ENCODE data around the gene LMF2. TPM values are rescaled to one million over a fixed set of nuclear protein-coding genes. Genes with fewer than 3 reads are reported as not detected.

LMF2 gene
- total RNA-seq, 1 experiment from 2014 or later: 56.9 TPM

GRCh38 chr22:50475652-50476002 is 31.9 kb downstream of the LMF2 start:
- Histone ChIP-seq H3K9me3 (ENCODE audit: control insufficient read depth in 1 of 2, insufficient read depth in 1 of 2, low read depth in 1 of 2, low read length in 2 of 2) (no peaks in the 10 kb centered on the region), H3K79me2 (ENCODE audit: insufficient read depth, low read length) (peaks cover 40% of the 10 kb centered on the region), H3K9ac (ENCODE audit: low read length) (peak overlapping the region; percentile 67), H3K36me3 (ENCODE audit: control insufficient read depth in 1 of 2, insufficient read depth in 2 of 2, low read length in 2 of 2) (no peaks in the 10 kb centered on the region), H3K27ac (ENCODE audit: low read depth, low read length) (peak overlapping the region; percentile 56; the same call in 1 of the 2 replicates), H3K9me2 (ENCODE audit: insufficient read depth) (no peaks in the 10 kb centered on the region), H3K27me3 (ENCODE audit: insufficient read depth, low read length) (no peaks in the 10 kb centered on the region), H4K20me1 (ENCODE audit: insufficient read depth) (peaks cover 6% of the 10 kb centered on the region; the same call in 1 of the 2 replicates), H2AFZ (ENCODE audit: low read depth, low read length, poor library complexity, severe bottlenecking) (no peak overlapping the region), H3K4me1 (ENCODE audit: control insufficient read depth in 1 of 2, insufficient read depth in 2 of 2, low read length in 2 of 2) (peaks cover 20 to 40% of the 10 kb centered on the region in 2 experiments), H3K4me3 (replicated peaks in 1 of 2; ENCODE audit: low read depth in 1 of 2, low read length in 2 of 2) (peak overlapping the region; percentile 45 to 87), H3K4me2 (ENCODE audit: low read length) (peak overlapping the region; percentile 89)
- TF ChIP-seq EGR1 (IDR thresholded peaks at IDR 0.05; ENCODE audit: low read depth) (no peak), CBX3 (IDR thresholded peaks at IDR 0.05; ENCODE audit: low read depth) (no peak), ZNF274 (IDR thresholded peaks at IDR 0.05; ENCODE audit: low read depth, low read length) (no peak), JUND (IDR thresholded peaks at IDR 0.05) (no peak), SIN3A (IDR thresholded peaks at IDR 0.05; ENCODE audit: low read depth) (no peak), POLR2AphosphoS5 (IDR thresholded peaks at IDR 0.05; ENCODE audit: low read depth, low read length) (no peak)
- TF ChIP-seq, protein P1, sequence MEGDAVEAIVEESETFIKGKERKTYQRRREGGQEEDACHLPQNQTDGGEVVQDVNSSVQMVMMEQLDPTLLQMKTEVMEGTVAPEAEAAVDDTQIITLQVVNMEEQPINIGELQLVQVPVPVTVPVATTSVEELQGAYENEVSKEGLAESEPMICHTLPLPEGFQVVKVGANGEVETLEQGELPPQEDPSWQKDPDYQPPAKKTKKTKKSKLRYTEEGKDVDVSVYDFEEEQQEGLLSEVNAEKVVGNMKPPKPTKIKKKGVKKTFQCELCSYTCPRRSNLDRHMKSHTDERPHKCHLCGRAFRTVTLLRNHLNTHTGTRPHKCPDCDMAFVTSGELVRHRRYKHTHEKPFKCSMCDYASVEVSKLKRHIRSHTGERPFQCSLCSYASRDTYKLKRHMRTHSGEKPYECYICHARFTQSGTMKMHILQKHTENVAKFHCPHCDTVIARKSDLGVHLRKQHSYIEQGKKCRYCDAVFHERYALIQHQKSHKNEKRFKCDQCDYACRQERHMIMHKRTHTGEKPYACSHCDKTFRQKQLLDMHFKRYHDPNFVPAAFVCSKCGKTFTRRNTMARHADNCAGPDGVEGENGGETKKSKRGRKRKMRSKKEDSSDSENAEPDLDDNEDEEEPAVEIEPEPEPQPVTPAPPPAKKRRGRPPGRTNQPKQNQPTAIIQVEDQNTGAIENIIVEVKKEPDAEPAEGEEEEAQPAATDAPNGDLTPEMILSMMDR (IDR thresholded peaks at IDR 0.05 in 2 of 3, conservative IDR thresholded peaks at IDR 0.05 in 1 of 3; ENCODE audit: borderline replicate concordance in 1 of 3, insufficient read depth in 1 of 3, low read depth in 2 of 3, low read length in 2 of 3): no peak
- intact Hi-C loops (cut with micrococcal nuclease): no loop called here
- ChIA-PET CTCF (no interaction called here), POLR2A (no interaction called here), RAD21 (ENCODE audit: low non-redundant PET in 1 of 2, low total read pairs in 2 of 2, uncharacterized antibody in 2 of 2, unreplicated experiment in 2 of 2) (no interaction called here)
- no peak for DNase-seq (ENCODE audit: low read depth, low spot score)
- no TSS peak for BruUV-seq (replicated peaks)
- no peak for ATAC-seq
